Right lobe of liver (tissue), 6 donors: ENCODE measurements around the gene MRPL14. TPM values are rescaled to one million over a fixed set of nuclear protein-coding genes. Genes with fewer than 3 reads are reported as not detected.

Experiments used
- ATAC-seq, 4 donors: fragments of 200-7000 bp; cut with Tn5 transposase; one replicate each; pipeline ENCODE4 v1.9.1; 2020; ENCODE audit warnings: mild to moderate bottlenecking in 4 of 4, moderate library complexity in 4 of 4
- DNase-seq, 3 donors: peaks; one replicate each; pipeline ENCODE4 v3.0.0-alpha.2; 2020
- H3K27ac ChIP-seq, 3 donors: fragments of 200-600 bp; one replicate each; pipeline ENCODE4 v1.8.0; 2022
- H3K27me3 ChIP-seq, 2 donors: fragments of 200-600 bp; one replicate each; pipeline ENCODE4 v1.8.0; 2022
- H3K36me3 ChIP-seq, 4 donors: fragments of 200-600 bp; sonication (generic) in 1 of 4; one replicate each; pipeline versions ENCODE4 v1.5.1 to v1.8.0; 2017 to 2022; ENCODE audit warnings: control low read depth in 1 of 4
- H3K4me1 ChIP-seq, 4 donors: fragments of 200-600 bp; sonication (generic) in 1 of 4; one replicate each; pipeline versions ENCODE4 v1.5.1 to v1.8.0; 2017 to 2022; ENCODE audit warnings: control low read depth in 1 of 4
- H3K4me3 ChIP-seq, 3 donors: fragments of 200-600 bp; one replicate each; pipeline ENCODE4 v1.8.0; 2022
- H3K9me3 ChIP-seq, 4 donors: fragments of 200-600 bp; sonication (generic) in 1 of 4; one replicate each; pipeline versions ENCODE4 v1.5.1 to v1.8.0; 2017 to 2022; ENCODE audit warnings: control low read depth in 1 of 4
- POLR2A ChIP-seq: fragments of 450-650 bp; IDR thresholded peaks from one replicate; pipeline ENCODE4 v1.6.1; 2017; ENCODE audit warnings: antibody characterized with exemption, mild to moderate bottlenecking
- WGBS: methylation state at CpG from one replicate; pipeline ENCODE4 v1.1.6; 2018; ENCODE audit warnings: low coverage, low lambda C conversion rate; ENCODE audit not compliant: insufficient coverage; ENCODE audit errors: missing lambda C conversion rate; 5-methylcytosine and 5-hydroxymethylcytosine counted together
- intact Hi-C, 2 donors: fragments of 100-400 bp; cut with DNase I; formaldehyde crosslinking; loops; one replicate each; pipeline versions ENCODE4 v1.11.2 to v1.14.1; 2022
- total RNA-seq, 6 experiments: library from RNA; depleted of rRNA in 2 of 6; stranded (reverse); fragments of >200 nt in 2 of 6; fragmentation: NEBNext Ultra II Directional in 3 of 6; extraction: Animal tissue kit (Norgen Biotek cat#: 25700) in 3 of 6; gene quantifications; one replicate each; pipeline versions ENCODE4 v1.1.0 to v1.2.4, GENCODE V29; 2016 to 2023
- TF ChIP-seq, protein P1 (sequence below), 4 donors: fragments of 200-600 bp in 3 of 4; fragments of 450-650 bp in 1 of 4; IDR thresholded peaks; one replicate each; pipeline versions ENCODE4 v1.5.1 to v1.8.0; 2016 to 2022; ENCODE audit warnings: antibody characterized with exemption in 4 of 4, mild to moderate bottlenecking in 2 of 4
- donor health status: DM: no; HTN: yes; CAD: no.
- donor health status: DM: no; HTN: no; CAD: no.
- donor health status: DM: no; HTN: no; CAD: no.
- donor health status: DM: no; HTN: yes; CAD: no.
- donor health status: DM: no; HTN: yes; CAD: no.

Gene MRPL14
- total RNA-seq, 6 experiments from 2014 or later = 26.5 to 70.0 (median 35.4) TPM

DNA sequence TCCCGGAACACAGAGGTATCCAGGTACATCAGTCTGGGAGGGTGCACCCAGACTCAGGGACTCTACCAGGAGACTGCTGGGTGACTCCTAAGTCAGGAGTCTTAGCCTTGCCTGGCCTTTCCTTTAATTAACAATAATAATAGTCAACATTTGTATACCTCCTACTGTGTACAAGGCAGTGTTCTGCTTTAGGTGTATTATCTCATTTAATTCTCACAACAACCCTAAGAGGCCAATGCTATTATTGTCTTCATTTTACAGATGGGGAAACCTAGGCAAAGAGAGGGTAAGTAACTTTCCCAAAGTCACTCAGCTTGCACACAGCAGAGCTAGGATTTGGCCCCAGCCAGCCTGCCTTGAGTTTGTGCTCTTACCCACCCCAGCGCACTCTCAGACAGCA lies 39.6 kb downstream of the MRPL14 start:
- Histone ChIP-seq H3K27me3 (no peaks in the 10 kb centered on the region), H3K27ac (no peak overlapping the region), H3K4me1 (peaks cover 0 to 5% (median 2%) of the 10 kb centered on the region in 4 donors), H3K4me3 (no peak overlapping the region), H3K36me3 (no peaks in the 10 kb centered on the region), H3K9me3 (no peaks in the 10 kb centered on the region)
- intact Hi-C loops = loop anchor here in 1 of 2 donors (10.0 kb wide), 1 partner anchor 423 kb away; no protein-coding TSS in a partner anchor
- no CpG with 5 or more reads among the region's 2 CpGs for whole genome bisulfite sequencing
- no peak for DNase-seq
- TF ChIP-seq POLR2A = no peak
- TF ChIP-seq, protein P1, sequence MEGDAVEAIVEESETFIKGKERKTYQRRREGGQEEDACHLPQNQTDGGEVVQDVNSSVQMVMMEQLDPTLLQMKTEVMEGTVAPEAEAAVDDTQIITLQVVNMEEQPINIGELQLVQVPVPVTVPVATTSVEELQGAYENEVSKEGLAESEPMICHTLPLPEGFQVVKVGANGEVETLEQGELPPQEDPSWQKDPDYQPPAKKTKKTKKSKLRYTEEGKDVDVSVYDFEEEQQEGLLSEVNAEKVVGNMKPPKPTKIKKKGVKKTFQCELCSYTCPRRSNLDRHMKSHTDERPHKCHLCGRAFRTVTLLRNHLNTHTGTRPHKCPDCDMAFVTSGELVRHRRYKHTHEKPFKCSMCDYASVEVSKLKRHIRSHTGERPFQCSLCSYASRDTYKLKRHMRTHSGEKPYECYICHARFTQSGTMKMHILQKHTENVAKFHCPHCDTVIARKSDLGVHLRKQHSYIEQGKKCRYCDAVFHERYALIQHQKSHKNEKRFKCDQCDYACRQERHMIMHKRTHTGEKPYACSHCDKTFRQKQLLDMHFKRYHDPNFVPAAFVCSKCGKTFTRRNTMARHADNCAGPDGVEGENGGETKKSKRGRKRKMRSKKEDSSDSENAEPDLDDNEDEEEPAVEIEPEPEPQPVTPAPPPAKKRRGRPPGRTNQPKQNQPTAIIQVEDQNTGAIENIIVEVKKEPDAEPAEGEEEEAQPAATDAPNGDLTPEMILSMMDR (IDR thresholded peaks at IDR 0.05) = no peak
- no peak for ATAC-seq

DNA sequence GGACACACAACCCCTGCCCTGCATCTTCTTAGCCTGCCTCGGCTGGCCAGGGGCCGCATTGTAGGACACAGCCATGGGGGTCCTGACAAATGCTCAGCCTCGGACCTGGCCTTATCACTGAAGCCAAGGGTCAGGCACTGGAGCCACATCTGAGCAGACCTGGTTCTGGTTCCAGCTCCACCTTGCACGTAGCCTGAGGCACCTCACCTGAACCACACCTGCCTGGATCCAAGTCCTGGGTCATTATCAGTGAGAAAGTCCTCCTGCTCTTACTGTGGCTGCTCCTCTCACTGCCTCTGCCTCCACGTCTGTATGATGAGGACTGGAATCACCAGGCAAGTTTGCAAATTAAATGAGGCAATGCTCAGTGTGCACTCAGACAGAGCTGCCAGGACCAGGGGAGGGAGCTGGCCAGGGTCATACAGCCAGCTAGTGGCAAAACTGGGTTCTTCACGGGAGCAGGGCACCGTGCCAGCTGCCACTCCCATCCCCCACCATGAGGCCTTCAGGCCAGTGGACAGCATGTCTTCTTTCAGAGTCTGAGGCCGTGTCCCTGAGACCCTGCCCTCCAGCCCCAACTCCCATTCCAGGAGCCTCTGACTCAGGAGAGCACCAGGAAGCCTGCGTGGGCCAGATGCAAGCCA lies 40.2 kb downstream of the MRPL14 start:
- intact Hi-C loops = loop anchor here in 1 of 2 donors (10.0 kb wide), 1 partner anchor 422 kb away; no protein-coding TSS in a partner anchor
- ATAC-seq = peak; percentile 81 to 90 (median 87)

DNA sequence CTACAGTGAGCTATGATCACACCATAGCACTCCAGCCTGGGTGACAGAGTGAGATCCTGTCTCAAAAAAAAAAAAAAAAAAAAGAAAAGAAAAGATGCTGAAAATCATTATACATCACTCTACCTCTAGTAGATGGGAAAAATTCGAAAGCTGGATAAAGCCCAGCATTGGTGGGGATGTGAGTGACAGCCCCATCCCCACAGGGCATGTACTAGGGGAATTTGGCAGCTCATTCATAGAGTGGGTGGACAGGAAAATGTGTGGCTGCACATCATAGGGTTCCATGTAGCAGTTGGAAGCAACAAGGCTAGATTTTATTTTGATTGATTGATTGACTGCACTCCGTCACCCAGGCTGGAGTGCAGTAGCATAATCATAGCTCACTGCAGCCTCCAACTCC lies 42.0 kb downstream of the MRPL14 start:
- TF ChIP-seq, protein P1 (IDR thresholded peaks at IDR 0.05) = no peak
- no peak for TF ChIP-seq POLR2A
- intact Hi-C loops = loop anchor here in 1 of 2 donors (10.0 kb wide), 1 partner anchor 420 kb away; no protein-coding TSS in a partner anchor
- no peak for ATAC-seq

More for the DNA sequence above, 40.2 kb downstream of the MRPL14 start:
- Histone ChIP-seq H3K4me3 (no peak overlapping the region), H3K9me3 (no peaks in the 10 kb centered on the region), H3K27ac (no peak overlapping the region), H3K4me1 (peaks cover 0 to 4% (median 0%) of the 10 kb centered on the region in 4 donors), H3K36me3 (no peaks in the 10 kb centered on the region), H3K27me3 (no peaks in the 10 kb centered on the region)
- 19% methylated on average over 4 of the region's 9 CpGs for WGBS
- TF ChIP-seq, protein P1 (IDR thresholded peaks at IDR 0.05) = peak in 1 of 4 donors; percentile 4
- no peak for TF ChIP-seq POLR2A
- peak; percentile 82 to 90 (median 88) for DNase-seq

DNA sequence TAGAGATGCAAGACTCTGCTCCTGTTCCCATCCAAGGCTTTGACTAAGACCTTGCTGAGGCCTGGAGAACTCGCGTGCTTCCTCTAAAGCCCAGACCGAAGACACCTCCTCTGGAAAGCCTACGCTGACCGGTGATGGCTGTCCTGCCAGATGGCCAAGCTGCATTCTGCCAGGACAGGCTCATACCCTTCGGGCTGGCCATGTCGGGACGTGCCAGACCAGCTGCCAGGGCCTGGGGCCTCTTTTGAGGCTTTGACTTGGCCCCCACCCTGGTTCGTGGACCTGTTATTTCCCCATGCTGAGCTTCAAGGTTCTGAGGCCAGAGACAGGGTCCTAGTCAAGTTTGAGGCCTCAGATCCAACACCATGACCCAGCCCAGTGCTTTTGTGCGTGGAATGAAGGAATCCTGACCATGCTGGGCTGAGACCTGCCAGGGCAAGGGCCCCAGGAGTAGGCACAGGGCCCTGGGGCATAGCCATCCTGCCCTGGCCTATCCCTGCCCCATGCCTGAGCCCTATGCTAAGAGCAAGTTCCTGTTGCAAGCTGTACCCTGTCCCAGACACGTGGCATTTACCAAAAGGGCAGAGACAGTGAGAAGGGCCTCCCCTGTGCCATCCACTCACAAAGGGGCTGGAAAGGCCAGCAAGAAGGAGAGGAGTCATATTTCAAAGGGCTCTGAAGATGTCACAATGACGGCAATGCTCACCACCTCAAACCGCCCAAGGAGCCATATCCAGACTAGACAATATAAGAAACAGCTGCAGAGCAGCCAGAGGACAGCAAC lies 42.8 kb downstream of the MRPL14 start:
- 83% methylated on average over 1 of the region's 13 CpGs for WGBS
- intact Hi-C loops = loop anchor here (5.0 to 10.0 kb wide), 3 partner anchors 312 to 420 kb away; partner anchors contain the start of gene VEGFA (in 1 of the 2)
- no peaks in the 10 kb centered on the region for H3K36me3 ChIP-seq
- H3K4me3 ChIP-seq = no peak overlapping the region
- no peak overlapping the region for H3K27ac ChIP-seq
- DNase-seq (no peak), ATAC-seq (no peak)
- TF ChIP-seq, protein P1 (IDR thresholded peaks at IDR 0.05) = no peak
- TF ChIP-seq POLR2A = no peak
- no peaks in the 10 kb centered on the region for H3K27me3 ChIP-seq
- no peaks in the 10 kb centered on the region for H3K9me3 ChIP-seq
- peaks cover 0 to 4% (median 0%) of the 10 kb centered on the region in 4 donors for H3K4me1 ChIP-seq

More for the DNA sequence above, 42.0 kb downstream of the MRPL14 start:
- 76% methylated on average over 2 of the region's 2 CpGs for WGBS
- Histone ChIP-seq H3K4me1 (peaks cover 0 to 4% (median 0%) of the 10 kb centered on the region in 4 donors), H3K27ac (no peak overlapping the region), H3K4me3 (no peak overlapping the region), H3K36me3 (no peaks in the 10 kb centered on the region), H3K9me3 (no peaks in the 10 kb centered on the region), H3K27me3 (no peaks in the 10 kb centered on the region)
- no peak for DNase-seq
